Upper lobe of left lung (tissue), 4 donors: ENCODE data around the gene PRKAR1B.

Source experiments
- CTCF ChIP-seq, 6 experiments: fragments of 450-650 bp in 4 of 6; fragments of 200-600 bp in 2 of 6; sonication (generic) in 2 of 6; IDR thresholded peaks; one replicate each; pipeline ENCODE4 v1.5.1; 2016 to 2019; ENCODE audit warnings: antibody characterized with exemption in 6 of 6
- EP300 ChIP-seq, 4 donors: sonication (generic); formaldehyde crosslinking; IDR thresholded peaks; one replicate each; pipeline ENCODE4 v1.5.1; 2017; ENCODE audit warnings: antibody characterized with exemption in 4 of 4, control low read depth in 2 of 4
- POLR2A ChIP-seq, 4 donors: fragments of 450-650 bp; IDR thresholded peaks; one replicate each; pipeline ENCODE4 v1.5.1; 2016 to 2017; ENCODE audit warnings: antibody characterized with exemption in 4 of 4, mild to moderate bottlenecking in 2 of 4

- TF ChIP-seq EP300 (IDR thresholded peaks at IDR 0.05) (no peak), CTCF (IDR thresholded peaks at IDR 0.05) (no peak), POLR2A (IDR thresholded peaks at IDR 0.05) (no peak)
Measured at GRCh38 chr7:772005-772294, 44.9 kb upstream of the PRKAR1B start.
